GM23338 (cell line): ENCODE measurements around the gene APOD. TPM values are rescaled to one million over a fixed set of nuclear protein-coding genes. Genes with fewer than 3 reads are reported as not detected.
"Not testable (repeated sequence)": the region's sequence is repeated elsewhere in the genome, so short reads cannot be mapped to it uniquely, and the experiment has no call there.

Experiments used
- ATAC-seq: fragments of 200-7000 bp; cut with Tn5 transposase; 3 replicates; pipeline ENCODE4 v1.9.1; 2020
- DNase-seq: peaks from one replicate; pipeline ENCODE4 v3.0.0-alpha.2; 2015; ENCODE audit warnings: low spot score
- H2AFZ ChIP-seq: fragments of 200-600 bp; sonication (generic); 2 replicates; pipeline ENCODE4 v1.8.0; 2016; ENCODE audit warnings: antibody characterized with exemption, mild to moderate bottlenecking, moderate library complexity
- H3F3A ChIP-seq: fragments of 200-600 bp; sonication (generic); replicated peaks from 2 replicates; pipeline ENCODE4 v1.8.0; 2017; ENCODE audit warnings: antibody characterized with exemption, mixed run types, low read depth
- H3K27ac ChIP-seq: fragments of 200-600 bp; sonication (generic); 2 replicates; pipeline ENCODE4 v1.6.1; 2016; ENCODE audit warnings: low read depth
- H3K27me3 ChIP-seq: fragments of 200-600 bp; sonication (generic); 2 replicates; pipeline ENCODE4 v1.8.0; 2016; ENCODE audit warnings: mild to moderate bottlenecking, mixed run types, moderate library complexity; ENCODE audit not compliant: insufficient read depth
- H3K36me3 ChIP-seq: fragments of 200-600 bp; sonication (generic); 2 replicates; pipeline ENCODE4 v1.8.0; 2016; ENCODE audit warnings: mild to moderate bottlenecking; ENCODE audit not compliant: insufficient read depth
- H3K4me1 ChIP-seq: fragments of 200-600 bp; sonication (generic); 2 replicates; pipeline ENCODE4 v1.8.0; 2016; ENCODE audit warnings: mild to moderate bottlenecking, moderate library complexity; ENCODE audit not compliant: insufficient read depth
- H3K4me2 ChIP-seq: fragments of 200-600 bp; sonication (generic); 2 replicates; pipeline ENCODE4 v1.7.1; 2017; ENCODE audit warnings: mixed run types
- H3K4me3 ChIP-seq: fragments of 200-600 bp; sonication (generic); 2 replicates; pipeline ENCODE4 v1.6.1; 2016; ENCODE audit warnings: mixed run types
- H3K79me2 ChIP-seq: fragments of 200-600 bp; sonication (generic); replicated peaks from 2 replicates; pipeline ENCODE4 v1.8.0; 2017; ENCODE audit warnings: mild to moderate bottlenecking; ENCODE audit not compliant: insufficient read depth
- H3K9me2 ChIP-seq: fragments of 200-600 bp; sonication (generic); 2 replicates; pipeline ENCODE4 v1.8.0; 2017; ENCODE audit not compliant: insufficient read depth
- H4K20me1 ChIP-seq: fragments of 200-600 bp; sonication (generic); replicated peaks from 2 replicates; pipeline ENCODE4 v1.8.0; 2017; ENCODE audit warnings: mild to moderate bottlenecking; ENCODE audit not compliant: insufficient read depth
- H3K27ac Mint-ChIP-seq: 2 replicates; pipeline ENCODE4 v1.8.0; 2020; ENCODE audit warnings: inconsistent platforms, mild to moderate bottlenecking, moderate library complexity, mixed read lengths
- H3K27me3 Mint-ChIP-seq: 3 replicates; pipeline ENCODE4 v1.8.0; 2022; ENCODE audit warnings: low read depth, mild to moderate bottlenecking, moderate library complexity, mixed read lengths, inconsistent platforms; ENCODE audit not compliant: insufficient read depth, poor library complexity
- H3K36me3 Mint-ChIP-seq: 3 replicates; pipeline ENCODE4 v1.8.0; 2021; ENCODE audit warnings: low read depth, mild to moderate bottlenecking, inconsistent platforms, moderate library complexity, mixed read lengths
- H3K4me1 Mint-ChIP-seq: 3 replicates; pipeline ENCODE4 v1.8.0; 2020; ENCODE audit warnings: mild to moderate bottlenecking, inconsistent platforms, mixed read lengths
- H3K4me3 Mint-ChIP-seq: 3 replicates; pipeline ENCODE4 v1.8.0; 2021; ENCODE audit warnings: moderate library complexity, mild to moderate bottlenecking, inconsistent platforms, mixed read lengths
- H3K9me3 Mint-ChIP-seq: 3 replicates; pipeline ENCODE4 v1.8.0; 2020; ENCODE audit warnings: moderate library complexity, mild to moderate bottlenecking, inconsistent platforms, mixed read lengths
- CREB1 ChIP-seq: fragments of 250-450 bp; sonication (Bioruptor Pico); IDR thresholded peaks from 2 replicates; pipeline ENCODE4 v1.5.0; 2020; ENCODE audit warnings: low read depth, mild to moderate bottlenecking, moderate library complexity
- CTCF ChIP-seq, 2 experiments: fragments of 200-600 bp in 1 of 2; sonication (generic) in 1 of 2; conservative IDR thresholded peaks; 2 replicates each; pipeline versions ENCODE4 v1.5.1 to v1.6.1; 2016 to 2017; ENCODE audit warnings: antibody characterized with exemption in 2 of 2, low read depth in 2 of 2, mild to moderate bottlenecking in 2 of 2, moderate library complexity in 1 of 2
- ETS1 ChIP-seq: IDR thresholded peaks from 2 replicates; pipeline ENCODE4 v1.6.1; 2016; ENCODE audit warnings: antibody characterized with exemption
- POLR2AphosphoS5 ChIP-seq: IDR thresholded peaks from 2 replicates; pipeline ENCODE4 v1.6.1; 2016; ENCODE audit warnings: antibody characterized with exemption, low read depth
- ZNF462 ChIP-seq: fragments of 250-450 bp; sonication (Bioruptor Pico); IDR thresholded peaks from 2 replicates; pipeline ENCODE4 v1.5.0; 2020; ENCODE audit warnings: mild to moderate bottlenecking, moderate library complexity
- polyA plus RNA-seq: library from polyadenylated mRNA; unstranded; fragments of >200 nt; fragmentation: Nextera tagmentation; extraction: Ambion mirVana; gene quantifications from 2 replicates; pipeline ENCODE4 v1.2.1, GENCODE V29; 2016
- total RNA-seq: library from RNA; depleted of rRNA; stranded (reverse); fragments of >200 nt; shearing (Covaris generic); gene quantifications from 2 replicates; pipeline ENCODE4 v1.2.3, GENCODE V29; 2014

APOD gene
- total and polyA plus RNA-seq, 2 experiments from 2014 or later: not detected

GRCh38 chr3:195591220-195591619 lies 7.5 kb upstream of the APOD start (continued):
- TF ChIP-seq ZNF462 (no peak), CREB1 (CRISPR knock-in tag) (no peak), CTCF (conservative IDR thresholded peaks at IDR 0.05; ENCODE audit: low read depth in 2 of 2) (no peak), POLR2AphosphoS5 (no peak), ETS1 (no peak)

- not testable (repeated sequence) for H3K27ac Mint-ChIP-seq, H3K36me3 ChIP-seq, H4K20me1 ChIP-seq, ATAC-seq, H3K27me3 Mint-ChIP-seq, H3K4me1 Mint-ChIP-seq, H3K4me3 ChIP-seq, H3F3A ChIP-seq, H3K4me1 ChIP-seq, H3K36me3 Mint-ChIP-seq, H3K27ac ChIP-seq, H3K9me2 ChIP-seq, H3K27me3 ChIP-seq, H3K79me2 ChIP-seq, H2AFZ ChIP-seq, H3K4me2 ChIP-seq, DNase-seq, H3K4me3 Mint-ChIP-seq
- peaks cover 11% of the 10 kb centered on the region; the same call in 1 of the 3 replicates for H3K9me3 Mint-ChIP-seq
Measured at GRCh38 chr3:195590381-195590780, 6.6 kb upstream of the APOD start.

GRCh38 chr3:195589796-195590195 lies 6.1 kb upstream of the APOD start:
- H3F3A ChIP-seq, H3K27me3 Mint-ChIP-seq, H3K79me2 ChIP-seq, H3K4me1 ChIP-seq, H3K27ac ChIP-seq, H3K4me3 Mint-ChIP-seq, H3K36me3 Mint-ChIP-seq, DNase-seq, H3K4me1 Mint-ChIP-seq, ATAC-seq, H3K4me2 ChIP-seq, H4K20me1 ChIP-seq, H3K27me3 ChIP-seq, H3K36me3 ChIP-seq, H3K4me3 ChIP-seq, H3K9me2 ChIP-seq, H2AFZ ChIP-seq, H3K27ac Mint-ChIP-seq: not testable (repeated sequence)
- H3K9me3 Mint-ChIP-seq: peaks cover 11% of the 10 kb centered on the region; the same call in 1 of the 3 replicates
